8988T (cell line): ENCODE measurements around the gene SLC13A4.
A peak's percentile ranks its signal among the peaks of the same experiment; 100 is the strongest.
"Not testable (repeated sequence)": the region's sequence is repeated elsewhere in the genome, so short reads cannot be mapped to it uniquely, and the experiment has no call there.

Source experiments
- DNase-seq: peaks from one replicate; pipeline ENCODE4 v3.0.0; 2011

SLC13A4 gene

DNA sequence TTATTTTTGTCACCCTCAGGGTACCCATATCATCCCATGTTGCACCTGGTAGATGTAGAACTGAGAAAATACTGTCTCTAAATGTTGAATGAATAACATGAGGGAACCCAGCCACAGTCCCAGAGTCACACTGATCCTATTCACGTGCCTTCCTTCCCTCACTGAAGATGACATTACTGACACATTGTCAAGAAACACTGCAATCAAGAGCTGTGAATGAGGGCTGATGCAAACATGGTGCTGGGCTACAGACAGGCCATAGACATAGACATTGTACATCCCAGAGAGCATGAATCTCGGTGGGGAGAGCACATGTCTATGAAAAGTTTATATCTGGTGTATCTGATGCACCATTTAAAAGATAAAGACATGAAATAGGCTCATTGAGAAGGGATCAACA, 9.8 kb downstream of the SLC13A4 start:
- no peak for DNase-seq

DNA sequence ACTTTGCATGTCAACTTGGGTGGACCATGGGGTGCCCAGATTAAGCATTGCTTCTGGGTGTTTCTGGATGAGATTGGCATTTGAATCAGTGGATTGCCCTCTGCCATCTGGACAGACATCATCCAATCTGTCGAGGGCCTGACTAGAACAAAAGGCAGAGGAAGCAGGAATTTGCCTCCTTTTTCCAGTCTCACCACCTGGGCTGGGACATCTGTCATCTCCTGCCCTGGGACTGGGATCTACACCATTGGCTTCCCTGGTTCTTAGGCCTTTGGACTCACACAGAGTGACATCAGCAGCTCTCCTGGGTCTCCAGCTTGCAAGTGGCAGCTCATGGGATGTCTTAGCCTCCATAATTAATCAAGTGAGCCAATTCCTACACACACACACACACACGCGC, 10.3 kb downstream of the SLC13A4 start:
- no peak for DNase-seq

DNA sequence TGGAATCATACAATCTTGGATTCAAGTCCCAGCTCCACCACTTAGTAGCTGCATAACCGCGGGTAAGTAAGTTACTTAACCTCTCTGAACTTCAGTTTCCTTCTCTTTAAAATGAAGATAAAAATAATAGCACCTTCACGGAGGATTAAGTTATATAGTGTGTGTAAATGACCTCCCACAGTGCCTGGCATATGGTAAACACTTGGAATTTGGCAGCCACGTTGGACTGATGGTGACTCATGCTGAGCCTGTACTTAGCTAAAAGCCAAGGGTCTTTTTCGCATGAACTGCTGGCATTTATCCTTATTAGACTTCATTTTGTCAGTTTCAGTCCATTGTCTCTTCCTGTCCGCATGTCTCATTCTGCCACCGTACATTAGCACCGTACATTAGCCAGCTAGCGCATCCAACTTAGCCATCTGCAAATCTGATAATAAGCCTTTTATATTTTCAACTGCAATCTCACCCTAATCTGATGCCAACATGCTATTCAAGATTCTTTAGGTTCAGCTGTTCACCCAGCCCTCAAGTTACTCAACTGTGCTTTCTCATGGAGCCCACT, 11.2 kb downstream of the SLC13A4 start:
- no peak for DNase-seq

DNA sequence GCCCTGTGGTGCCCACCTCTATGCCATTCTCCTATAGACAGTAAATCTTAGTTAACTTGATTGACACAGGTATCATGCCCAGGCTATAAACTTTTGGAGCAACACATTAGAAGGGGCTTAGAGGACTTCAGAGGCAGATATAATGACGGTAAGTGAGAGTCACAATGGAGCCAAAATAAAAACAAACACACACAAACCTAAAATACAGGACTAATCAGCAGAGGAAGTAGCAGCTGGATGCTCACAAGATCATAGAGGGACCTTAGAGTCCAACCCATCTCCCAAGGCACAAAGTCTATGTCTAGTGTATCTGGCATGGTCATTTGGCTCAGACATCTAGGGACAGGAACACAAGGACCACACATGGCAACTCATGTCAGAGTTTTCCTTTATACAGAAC, 12.3 kb downstream of the SLC13A4 start:
- no peak for DNase-seq

DNA sequence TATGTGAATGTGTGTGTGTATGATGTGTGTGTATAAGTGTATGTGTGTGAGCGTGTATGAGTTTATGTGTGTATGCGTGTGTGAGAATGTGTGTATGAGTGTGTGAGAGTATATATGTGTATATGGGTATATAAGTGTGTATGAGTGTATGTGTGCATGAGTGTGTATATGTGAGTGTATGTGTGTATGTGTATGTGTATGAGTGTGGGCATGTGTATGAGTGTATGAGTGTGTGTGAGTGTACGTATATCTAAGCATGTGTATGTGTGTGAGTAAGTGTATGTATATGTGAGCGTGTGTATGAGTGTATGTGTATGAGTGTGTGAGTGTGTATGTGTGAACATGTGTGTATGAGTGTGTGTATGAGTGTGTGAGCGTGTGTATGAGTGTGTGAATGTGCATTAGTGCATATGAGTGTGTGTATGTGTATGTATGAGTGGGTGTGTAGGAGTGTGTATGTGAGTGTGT, 12.9 kb downstream of the SLC13A4 start:
- DNase-seq = no peak

DNA sequence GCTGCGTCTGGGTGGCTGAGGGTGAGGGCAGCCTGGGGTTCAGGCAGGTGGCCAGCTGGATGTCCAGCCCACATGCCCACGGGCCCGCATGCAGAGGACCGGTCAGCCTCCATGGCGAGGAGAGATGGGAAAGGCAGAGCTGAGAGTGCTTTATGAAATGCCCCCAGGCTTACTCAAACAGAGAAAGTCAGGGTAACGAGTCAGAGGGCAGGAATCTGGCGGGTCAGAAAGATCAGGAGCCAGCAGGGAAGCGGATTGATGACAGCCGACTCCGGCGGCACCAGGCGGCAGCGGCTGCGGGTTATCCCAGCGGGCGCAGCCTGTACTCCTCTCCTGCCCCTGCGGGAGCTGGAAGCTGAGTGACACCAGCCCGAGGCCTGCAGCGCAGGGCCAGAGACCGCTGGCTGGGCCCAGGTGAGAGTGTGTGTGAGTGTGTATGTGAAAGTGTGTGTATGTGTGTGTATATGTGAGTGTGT, 13.4 kb downstream of the SLC13A4 start:
- DNase-seq = peak; percentile 76

DNA sequence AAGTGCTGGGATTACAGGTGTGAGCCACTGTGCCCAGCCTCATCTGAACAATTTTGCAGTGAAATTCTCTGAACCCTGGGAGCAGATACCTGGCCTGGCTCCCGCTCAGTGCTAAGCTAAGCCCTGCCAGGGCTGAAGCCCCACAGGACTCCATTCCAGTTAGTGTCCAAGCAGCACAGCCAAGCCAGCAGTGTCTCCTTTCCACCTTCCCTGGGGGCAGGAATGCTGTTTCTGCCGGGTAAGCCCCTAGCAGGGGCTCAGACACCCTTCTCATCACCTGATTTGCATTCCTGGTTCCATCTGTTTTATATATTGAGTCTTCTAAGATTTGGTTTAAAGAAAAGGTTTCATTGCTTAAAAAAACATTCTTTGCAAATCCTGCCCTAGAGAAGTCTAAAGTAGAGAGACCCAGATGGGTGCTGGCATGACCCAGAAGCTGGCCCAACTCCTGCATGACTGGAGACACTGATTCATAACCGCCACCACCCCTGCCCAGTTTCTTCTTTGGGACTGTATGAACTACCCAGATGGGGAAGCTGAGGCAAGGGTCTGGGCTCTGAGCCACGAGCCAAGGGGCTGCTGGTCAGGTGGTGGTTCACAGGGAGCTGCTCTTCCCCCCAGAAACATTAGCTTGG, 14.0 kb downstream of the SLC13A4 start:
- no peak for DNase-seq

DNA sequence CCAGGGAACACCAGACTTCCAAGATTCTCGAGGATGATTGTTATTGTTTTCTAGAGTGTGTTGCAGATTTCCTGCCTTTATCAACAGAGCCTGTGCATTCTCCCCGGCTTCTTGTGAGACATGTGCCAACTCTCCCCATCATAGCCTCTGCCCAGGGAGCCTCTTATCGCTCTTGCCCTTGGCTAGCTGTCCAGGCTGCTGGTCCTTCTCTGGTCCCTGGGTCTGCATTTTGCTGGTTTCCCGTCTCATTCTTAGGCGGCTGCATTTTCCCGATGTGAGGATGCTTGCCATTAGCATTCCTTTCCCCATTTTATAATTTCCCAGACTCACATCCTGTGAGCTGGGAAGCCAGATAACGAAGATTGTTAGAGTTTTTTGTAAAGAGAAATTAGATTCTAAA, 15.2 kb downstream of the SLC13A4 start:
- no peak for DNase-seq

DNA sequence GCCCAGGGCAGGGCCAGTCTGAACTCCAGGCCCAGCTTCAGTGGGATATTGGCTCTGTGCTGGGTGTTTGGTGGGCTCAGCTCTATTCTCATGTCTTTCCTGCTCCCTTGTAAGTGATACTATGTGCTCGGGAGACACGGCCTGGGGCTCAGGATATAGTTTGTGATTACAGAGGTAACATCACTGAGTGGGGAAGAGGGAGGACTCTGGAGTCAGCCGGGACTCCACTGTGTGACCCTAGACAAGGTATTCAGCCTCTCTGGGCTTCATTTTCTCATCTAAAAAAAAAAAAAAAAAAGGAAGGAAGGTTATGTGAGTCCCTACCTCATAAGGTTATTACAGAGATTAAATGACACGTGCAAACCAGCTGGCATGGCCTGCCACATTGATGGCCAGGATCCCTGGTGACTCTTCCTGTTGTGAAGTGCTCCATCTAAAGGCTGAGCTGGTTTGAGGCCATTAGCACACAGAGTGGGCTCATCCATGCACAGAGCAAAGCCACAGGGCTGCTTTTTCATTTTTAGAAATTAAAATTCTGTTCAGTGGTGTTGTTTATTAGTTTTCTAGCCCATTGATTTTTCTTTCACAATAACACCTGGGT, 15.7 kb downstream of the SLC13A4 start:
- no peak for DNase-seq

DNA sequence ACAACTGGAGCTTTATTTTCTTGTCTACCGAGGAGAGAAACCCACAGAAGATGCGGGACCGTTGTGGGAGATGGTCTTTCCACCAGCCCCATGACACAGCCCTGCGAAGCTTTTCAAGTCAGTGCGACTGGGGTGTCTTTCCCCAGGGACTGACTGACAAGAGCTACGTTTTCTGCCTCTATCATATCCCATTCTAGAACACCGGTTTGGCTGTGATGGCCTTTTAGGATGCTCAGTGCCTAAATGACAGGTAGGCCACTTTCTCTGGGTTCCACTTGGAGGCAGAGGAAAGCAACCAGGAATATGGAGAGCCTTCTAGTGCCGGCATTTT, 16.9 kb downstream of the SLC13A4 start:
- no peak for DNase-seq

DNA sequence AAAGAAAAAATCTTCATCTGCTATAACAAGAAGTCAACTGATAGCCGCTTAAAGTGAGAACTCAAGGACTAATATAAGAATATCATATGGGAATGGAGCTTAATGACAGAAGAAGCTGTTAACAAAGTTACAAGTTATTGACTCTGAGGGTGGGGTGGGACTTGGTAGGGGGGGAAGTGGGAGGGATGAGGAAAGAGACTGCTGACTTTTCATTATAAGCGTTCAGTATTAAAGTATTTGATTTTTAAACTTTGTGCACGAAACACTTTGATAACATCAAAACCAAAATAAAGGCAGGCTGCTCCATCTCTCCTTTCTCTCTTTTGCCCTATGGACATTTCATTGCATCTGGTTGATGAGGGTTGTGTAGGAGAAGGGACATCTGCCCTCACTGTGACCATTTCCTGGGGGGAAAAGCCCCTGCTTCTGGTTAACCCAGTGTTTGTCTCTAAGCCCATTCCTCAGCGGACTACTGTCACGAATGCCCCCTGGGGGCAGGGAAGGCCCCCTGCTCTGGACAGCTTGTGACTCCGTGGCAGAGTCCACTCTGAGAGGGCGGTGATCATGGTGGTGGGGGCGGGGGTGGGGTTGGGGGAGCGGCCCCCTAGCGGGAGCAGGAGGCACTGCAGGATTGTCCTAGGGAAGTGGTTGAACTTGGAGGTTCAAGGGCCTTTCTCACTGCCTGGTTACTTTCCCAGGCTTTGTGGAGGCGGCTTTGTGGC, 17.4 kb downstream of the SLC13A4 start:
- DNase-seq = peak; percentile 33

DNA sequence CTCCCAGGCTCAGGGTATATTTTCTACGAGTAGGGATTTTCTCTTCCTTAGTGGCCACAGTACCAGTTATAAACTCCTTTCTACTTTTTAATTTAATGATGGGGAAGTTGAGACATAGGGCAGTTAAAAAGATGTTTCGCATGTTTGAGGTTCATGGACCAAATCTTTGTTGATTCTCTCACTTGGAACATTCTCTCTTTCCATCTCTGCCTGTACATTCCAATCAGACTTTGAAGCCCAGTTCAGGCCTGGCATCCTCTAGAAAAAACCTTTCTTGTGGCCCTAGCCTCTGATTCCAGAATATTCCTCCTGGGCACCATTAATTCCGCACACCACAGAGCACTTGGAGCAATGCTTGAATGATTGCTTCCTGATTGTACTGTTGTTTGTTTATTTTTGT, 18.5 kb downstream of the SLC13A4 start:
- DNase-seq = no peak

DNA sequence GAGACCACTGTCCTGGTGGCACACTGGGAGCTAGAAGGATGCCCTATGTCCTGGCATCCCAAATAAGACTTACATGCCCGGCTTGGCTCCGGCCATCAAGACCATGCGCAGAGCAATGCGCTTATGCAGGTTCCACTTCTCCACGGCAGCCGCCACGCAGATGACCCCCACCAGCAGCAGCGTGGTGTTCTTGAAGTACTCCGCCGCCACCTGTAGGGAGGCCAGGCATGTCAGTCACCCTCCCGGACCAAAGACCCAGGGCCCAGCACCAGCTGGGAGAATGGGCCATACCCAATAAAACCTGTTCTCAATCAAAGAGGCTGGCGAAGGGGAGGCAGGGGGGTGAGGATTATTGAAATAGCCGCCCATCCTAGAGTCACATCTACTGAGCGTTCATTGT, 19.9 kb downstream of the SLC13A4 start:
- no peak for DNase-seq

DNA sequence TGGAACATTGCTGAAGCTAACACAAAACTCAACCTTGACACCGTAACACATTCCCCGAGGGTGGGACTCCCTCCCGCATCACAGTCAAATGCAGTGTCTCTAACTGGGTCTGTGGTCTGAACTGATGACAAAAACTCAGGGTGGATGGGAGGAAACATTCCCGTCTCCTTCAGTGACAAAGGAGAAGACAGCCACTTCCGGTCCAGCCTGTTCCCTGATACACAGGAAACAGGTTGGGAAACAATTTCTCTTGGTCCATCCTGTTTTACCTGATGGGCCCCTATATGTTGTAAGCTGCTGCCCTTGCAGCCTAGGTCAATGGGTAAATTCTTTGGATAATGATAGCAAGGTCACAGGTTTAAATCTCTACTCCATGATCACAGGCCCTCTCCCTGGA, 20.4 kb downstream of the SLC13A4 start:
- no peak for DNase-seq

DNA sequence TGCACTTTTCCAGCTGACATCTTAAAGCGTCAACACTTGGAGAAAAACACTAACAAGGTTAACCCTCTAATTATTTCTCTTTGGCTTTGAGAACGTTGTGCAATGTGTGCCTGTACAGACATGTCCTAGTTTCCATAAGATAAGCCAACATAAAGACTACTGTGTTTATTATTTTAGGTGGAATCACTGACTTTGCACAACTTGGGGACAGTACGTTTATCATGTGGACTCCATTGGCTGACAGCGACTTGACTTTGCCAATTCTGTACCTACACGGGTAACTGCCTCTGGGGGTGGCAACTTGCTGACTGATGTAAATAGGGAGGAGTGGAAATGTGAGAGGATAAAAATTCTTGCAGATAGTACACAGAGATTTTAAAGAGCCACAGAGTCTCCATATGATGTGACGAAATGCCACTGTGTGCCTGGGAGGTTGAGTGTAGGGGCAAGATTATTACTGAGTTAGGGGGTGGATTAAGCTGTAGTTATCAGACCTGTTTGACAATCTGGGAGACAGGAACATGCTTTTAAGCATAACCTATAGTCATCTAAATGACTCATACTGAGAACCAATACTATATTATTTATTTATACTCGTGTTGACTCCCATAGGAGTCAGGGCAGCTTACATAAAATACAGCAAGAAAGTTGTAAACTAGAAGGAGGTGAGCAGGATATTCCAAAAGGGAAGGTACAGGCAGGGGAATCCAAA, 21.0 kb downstream of the SLC13A4 start:
- DNase-seq = no peak

DNA sequence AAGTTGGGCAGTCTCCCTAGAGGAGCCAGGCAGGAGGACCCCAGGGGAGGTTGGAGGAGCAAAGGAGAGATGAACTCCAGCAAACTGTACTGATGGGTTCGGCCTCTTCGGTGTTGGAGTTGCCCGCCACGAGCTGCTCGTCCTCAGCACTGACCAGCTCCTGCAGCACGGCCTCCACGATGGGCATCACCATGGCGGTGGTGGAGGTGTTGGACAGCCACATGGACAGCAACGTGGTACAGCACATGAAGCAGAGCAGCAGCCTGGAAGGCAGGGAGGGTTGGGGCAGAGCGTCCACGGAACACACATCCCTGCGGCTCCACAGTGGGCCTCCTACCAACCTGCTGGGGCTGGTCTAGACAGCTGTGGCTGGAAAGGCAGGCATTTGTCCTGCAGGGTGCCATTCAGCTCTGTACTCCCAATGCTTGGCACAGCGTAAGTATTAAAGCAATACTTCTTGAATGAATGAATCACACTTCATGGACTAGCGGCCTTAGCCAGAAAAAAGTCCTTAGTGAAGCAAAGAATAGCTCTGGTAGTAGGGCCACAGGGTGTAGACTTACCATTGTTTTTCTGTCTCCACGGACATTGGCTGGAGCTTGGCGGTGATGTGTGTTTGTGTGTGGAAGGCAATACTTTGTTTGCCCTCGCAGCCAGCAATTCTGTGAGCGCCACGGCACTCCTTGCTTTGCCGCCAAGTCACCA, 21.8 kb downstream of the SLC13A4 start:
- no peak for DNase-seq

DNA sequence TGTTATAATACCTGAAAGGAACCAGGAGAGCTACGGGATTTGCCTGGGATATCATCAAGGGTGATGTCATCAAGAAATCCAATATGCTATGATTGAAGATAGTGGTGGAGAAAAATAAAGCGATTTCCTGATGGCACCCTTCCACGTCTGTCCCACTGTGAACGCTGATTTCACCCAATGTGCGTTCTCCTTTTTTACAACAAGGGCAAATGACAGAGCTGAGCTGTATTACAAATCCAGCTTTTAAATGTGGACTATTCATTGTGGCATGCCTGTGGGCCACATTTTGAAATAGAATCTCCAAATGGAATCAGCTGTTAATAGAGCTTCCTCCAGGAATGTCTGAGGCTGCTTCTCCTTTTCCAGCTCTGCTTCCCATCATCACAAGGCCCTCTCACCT, 23.3 kb downstream of the SLC13A4 start:
- no peak for DNase-seq

DNA sequence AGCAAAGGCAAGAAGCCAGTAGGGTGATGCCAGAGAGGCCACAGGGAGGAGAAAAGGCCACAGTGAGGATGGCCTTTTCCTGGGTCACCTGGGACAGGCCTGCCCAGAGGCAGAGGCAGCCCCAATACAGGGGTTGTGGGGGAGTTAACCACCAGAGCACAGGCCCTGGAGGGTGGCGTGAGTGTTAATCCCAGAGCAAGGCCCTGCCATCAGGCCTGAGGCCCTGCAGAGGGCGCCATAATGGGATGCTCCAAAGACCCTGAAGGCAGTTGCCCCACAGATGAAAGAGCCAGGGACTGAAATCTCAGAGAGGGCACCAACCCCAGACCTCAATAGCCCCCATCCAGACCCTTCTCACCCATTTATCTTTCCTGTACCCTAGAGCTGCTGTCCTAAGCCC, 23.9 kb downstream of the SLC13A4 start:
- no peak for DNase-seq

DNA sequence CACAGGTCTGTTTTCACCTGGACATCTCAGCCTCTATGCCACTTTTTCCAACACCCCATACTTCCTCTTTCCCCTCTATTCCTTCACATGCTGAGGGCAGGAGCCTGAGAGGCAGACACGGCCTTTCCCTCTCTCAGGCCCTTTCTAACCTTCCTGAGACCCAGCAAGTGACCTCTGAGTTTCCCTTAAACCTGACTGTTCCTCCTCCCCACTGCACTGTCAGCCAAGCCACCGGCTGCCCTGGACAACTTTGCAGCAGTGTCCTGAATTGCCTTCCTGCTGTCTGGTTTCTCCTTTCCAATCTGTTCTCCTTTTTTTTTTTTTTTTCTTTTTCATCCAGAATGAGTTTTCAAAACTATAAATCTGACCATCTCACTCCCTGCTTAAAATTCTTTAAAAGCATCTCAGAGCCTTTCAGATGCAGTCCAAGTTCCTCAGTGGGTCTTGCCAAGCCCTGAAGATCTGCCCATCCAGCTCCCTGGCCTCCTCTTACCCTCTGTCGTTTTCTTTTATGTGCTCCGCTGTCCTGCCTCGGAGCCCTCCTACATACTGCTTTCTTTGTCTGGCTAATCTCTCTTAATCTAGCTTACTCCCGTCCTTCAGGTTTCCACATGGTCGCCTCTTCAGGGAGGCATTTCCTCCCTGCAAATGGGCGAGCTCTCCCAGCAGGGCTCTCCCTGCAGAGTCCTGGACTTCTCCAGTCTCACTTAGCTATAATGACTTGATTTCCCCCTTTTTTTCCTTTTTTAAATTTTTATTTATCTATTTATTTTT, 30.5 kb downstream of the SLC13A4 start:
- no peak for DNase-seq

DNA sequence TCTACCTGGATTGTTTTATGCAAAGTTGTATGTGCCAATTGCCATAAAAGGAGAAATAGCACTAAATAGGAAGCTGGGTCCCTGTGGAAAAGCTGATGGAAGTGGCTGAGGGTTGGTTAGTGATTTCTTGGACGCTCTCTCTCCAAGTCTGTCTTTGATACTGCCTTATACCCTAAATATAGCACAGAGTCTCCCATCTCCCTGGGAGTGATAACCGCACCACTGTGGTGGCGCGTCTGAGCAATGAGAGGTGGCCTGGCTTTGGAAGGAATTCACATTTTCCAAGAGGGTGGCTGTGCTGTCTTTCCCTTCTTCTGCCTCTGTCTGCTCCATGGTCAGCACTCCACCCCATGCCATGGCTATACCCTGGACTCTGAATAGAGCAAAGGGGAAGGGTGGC, 34.4 kb downstream of the SLC13A4 start:
- DNase-seq = no peak

DNA sequence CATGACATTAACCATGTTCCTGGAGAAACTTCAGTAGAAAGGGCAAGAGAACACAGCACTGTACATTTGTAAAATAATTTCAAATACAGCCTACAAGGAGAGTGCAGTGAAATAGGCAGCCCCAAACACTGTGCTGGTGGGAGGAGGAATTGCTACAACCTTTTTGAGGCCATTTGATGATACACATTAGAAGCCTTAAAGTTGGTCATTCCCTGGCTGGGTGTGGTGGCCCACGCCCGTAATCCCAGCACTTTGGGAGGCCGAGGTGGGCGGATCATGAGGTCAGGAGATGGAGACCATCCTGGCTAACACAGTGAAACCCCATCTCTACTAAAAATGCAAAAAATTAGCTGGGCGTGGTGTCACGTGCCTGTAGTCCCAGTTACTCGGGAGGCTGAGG, 35.4 kb downstream of the SLC13A4 start:
- DNase-seq = not testable (repeated sequence)

DNA sequence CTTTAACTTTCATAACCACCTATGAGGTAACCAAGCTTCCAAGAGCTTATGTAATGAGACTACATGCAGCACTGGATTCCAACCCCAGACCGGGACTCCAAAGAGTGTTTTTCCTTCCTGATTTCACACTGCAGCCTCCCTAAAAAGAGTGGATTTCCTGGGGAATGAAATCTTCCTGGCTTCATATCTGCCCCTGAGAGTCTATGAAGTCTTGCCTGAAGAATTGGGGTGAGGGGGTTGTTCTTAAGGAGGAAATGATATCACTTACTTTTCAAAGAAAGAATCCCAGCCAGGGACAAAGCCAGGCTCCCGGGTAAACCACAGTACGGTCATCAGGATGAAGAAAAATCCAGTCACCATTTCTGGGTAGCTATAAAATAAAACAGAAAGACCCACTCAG, 35.9 kb downstream of the SLC13A4 start:
- no peak for DNase-seq
